GM21381 (cell line): ENCODE measurements around the gene CXXC5.

ENCODE experiments used
- ATAC-seq: cut with Tn5 transposase; IDR thresholded peaks from one replicate; pipeline ENCODE4 v1.9.1; 2021; ENCODE audit warnings: mild to moderate bottlenecking, moderate library complexity; ENCODE audit not compliant: unreplicated experiment

The CXXC5 gene

GRCh38 chr5:139678751-139679750 lies 30.9 kb downstream of the CXXC5 start:
- no peak for ATAC-seq

- no peak for ATAC-seq
Measured at GRCh38 chr5:139680368-139681111, 32.4 kb downstream of the CXXC5 start.

- ATAC-seq, result no peak
Measured at GRCh38 chr5:139681112-139681458, 32.9 kb downstream of the CXXC5 start.

- no peak for ATAC-seq
Measured at GRCh38 chr5:139681466-139681865, 33.3 kb downstream of the CXXC5 start.

- no peak for ATAC-seq
Measured at GRCh38 chr5:139682016-139682975, 34.1 kb downstream of the CXXC5 start.

GRCh38 chr5:139683295-139684271 lies 35.4 kb downstream of the CXXC5 start:
- ATAC-seq, result no peak

- ATAC-seq, result no peak
Measured at GRCh38 chr5:139684350-139684880, 36.3 kb downstream of the CXXC5 start.

- no peak for ATAC-seq
Measured at GRCh38 chr5:139684881-139685749, 37.0 kb downstream of the CXXC5 start.

- ATAC-seq, result no peak
Measured at GRCh38 chr5:139685886-139686285, 37.7 kb downstream of the CXXC5 start.

GRCh38 chr5:139686356-139686705 lies 38.2 kb downstream of the CXXC5 start:
- ATAC-seq, result no peak

GRCh38 chr5:139686706-139687441 lies 38.7 kb downstream of the CXXC5 start:
- no peak for ATAC-seq

- no peak for ATAC-seq
Measured at GRCh38 chr5:139687656-139688055, 39.5 kb downstream of the CXXC5 start.

GRCh38 chr5:139688088-139688702 lies 40.0 kb downstream of the CXXC5 start:
- no peak for ATAC-seq

- no peak for ATAC-seq
Measured at GRCh38 chr5:139688751-139689372, 40.7 kb downstream of the CXXC5 start.

GRCh38 chr5:139689631-139690063 lies 41.5 kb downstream of the CXXC5 start:
- no peak for ATAC-seq

- no peak for ATAC-seq
Measured at GRCh38 chr5:139690064-139690802, 42.1 kb downstream of the CXXC5 start.
